GM12801 (cell line): ENCODE measurements around the gene FGF5.

Experiments
- CTCF ChIP-seq: IDR thresholded peaks from one replicate; pipeline ENCODE4 v1.5.1; 2011; ENCODE audit warnings: control low read depth; ENCODE audit not compliant: insufficient read length; ENCODE audit errors: extremely low read depth

Gene FGF5, protein sequence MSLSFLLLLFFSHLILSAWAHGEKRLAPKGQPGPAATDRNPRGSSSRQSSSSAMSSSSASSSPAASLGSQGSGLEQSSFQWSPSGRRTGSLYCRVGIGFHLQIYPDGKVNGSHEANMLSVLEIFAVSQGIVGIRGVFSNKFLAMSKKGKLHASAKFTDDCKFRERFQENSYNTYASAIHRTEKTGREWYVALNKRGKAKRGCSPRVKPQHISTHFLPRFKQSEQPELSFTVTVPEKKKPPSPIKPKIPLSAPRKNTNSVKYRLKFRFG

DNA sequence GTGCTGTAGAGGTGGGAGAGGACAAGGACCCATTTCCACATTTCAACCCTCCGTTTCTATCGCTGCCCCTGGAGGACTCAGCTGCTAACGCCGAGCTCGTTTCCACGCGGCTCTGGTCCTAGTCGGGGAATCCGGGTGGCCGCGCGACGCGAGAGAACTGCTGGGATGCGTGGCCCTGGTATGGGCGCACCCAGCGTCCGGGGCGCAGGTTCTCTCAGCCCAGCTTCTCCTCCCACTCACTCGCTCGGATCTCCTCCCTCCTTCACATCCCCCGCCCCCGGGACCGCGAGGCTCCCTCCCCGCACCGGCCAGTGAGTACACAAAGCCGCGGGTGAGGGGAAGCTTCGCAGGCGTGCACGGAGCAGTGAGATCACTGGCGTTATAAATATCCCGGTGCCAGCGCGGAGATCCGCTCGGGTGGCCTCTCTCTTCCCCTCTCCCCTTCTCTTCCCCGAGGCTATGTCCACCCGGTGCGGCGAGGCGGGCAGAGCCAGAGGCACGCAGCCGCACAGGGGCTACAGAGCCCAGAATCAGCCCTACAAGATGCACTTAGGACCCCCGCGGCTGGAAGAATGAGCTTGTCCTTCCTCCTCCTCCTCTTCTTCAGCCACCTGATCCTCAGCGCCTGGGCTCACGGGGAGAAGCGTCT lies at the start of gene FGF5:
TSS of gene FGF5 (plus strand) at position 412 of the 649 bp plus-strand sequence. CDS start at position 573, 161 bp downstream.
- no peak for TF ChIP-seq CTCF

GRCh38 chr4:80219301-80220025 lies 47.0 kb upstream of the FGF5 start:
- TF ChIP-seq CTCF: no peak

DNA sequence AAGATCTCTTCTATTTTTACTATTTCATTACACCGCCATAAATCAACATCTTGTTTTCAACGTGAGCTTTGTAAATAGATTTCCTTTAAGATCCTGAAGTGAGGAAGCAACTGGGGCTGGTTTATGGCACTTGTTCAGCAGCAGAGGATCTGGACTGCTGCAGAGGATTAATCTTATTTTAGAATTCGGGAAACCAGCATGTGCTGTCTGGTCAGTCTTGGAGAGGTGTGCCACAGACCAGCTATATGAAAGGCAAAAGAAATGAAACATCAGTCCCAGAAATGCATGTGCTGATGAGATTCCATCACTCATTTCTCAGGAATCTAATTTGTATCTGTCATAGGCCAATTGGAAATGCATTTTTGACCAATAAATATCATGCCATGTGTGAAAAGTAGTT lies 45.8 kb upstream of the FGF5 start:
- no peak for TF ChIP-seq CTCF

DNA sequence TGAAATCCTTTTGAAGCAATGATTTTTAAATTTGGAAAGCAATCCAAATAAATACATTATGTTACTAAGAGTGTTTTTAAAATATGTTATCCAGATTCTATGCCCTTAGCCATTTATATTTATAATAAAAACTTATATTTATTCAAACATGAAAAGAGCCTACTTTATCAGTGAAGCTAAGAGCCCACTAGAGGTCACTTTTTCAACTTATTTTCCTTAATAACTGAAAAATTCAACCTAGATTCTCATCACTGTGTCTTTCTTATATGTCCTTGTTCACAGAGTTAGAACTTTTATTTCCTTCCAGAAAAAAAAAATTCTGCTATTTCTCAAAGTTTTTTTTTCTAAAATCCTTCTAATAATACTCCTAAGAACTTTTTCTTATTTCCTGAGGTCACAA lies 45.3 kb upstream of the FGF5 start:
- no peak for TF ChIP-seq CTCF

GRCh38 chr4:80225595-80225994 lies 40.9 kb upstream of the FGF5 start:
- TF ChIP-seq CTCF: no peak

GRCh38 chr4:80226094-80226493 lies 40.4 kb upstream of the FGF5 start:
- no peak for TF ChIP-seq CTCF

GRCh38 chr4:80228460-80228859 lies 38.0 kb upstream of the FGF5 start:
- no peak for TF ChIP-seq CTCF
